SU-DHL-6 (cell line): Measurements from ENCODE around the gene BOD1.

Experiments
- H2AFZ ChIP-seq: fragments of 200-600 bp; sonication (generic); 2 replicates; pipeline ENCODE4 v1.6.1; 2014; ENCODE audit warnings: low read depth, mild to moderate bottlenecking, moderate library complexity, mixed read lengths, antibody characterized with exemption, low read length; ENCODE audit not compliant: severe bottlenecking
- H3F3A ChIP-seq: fragments of 200-600 bp; shearing (Covaris generic); 2 replicates; pipeline ENCODE4 v1.6.0; 2016; ENCODE audit warnings: antibody characterized with exemption, mild to moderate bottlenecking; ENCODE audit not compliant: insufficient read depth
- H3K27ac ChIP-seq: fragments of 200-600 bp; sonication (generic); 2 replicates; pipeline ENCODE4 v1.5.1; 2016; ENCODE audit warnings: low read depth, mild to moderate bottlenecking, low read length, moderate library complexity, mixed read lengths
- H3K27me3 ChIP-seq: fragments of 200-600 bp; sonication (generic), shearing (Covaris generic); 2 replicates; pipeline ENCODE4 v1.6.0; 2014; ENCODE audit warnings: mild to moderate bottlenecking, low read length
- H3K36me3 ChIP-seq: fragments of 200-600 bp; sonication (generic); 2 replicates; pipeline ENCODE4 v1.6.1; 2014; ENCODE audit warnings: mild to moderate bottlenecking, low read length, mixed read lengths
- H3K4me2 ChIP-seq: fragments of 300-600, 200-600 bp; shearing (Covaris generic), sonication (generic); 2 replicates; pipeline ENCODE4 v1.6.0; 2014; ENCODE audit warnings: low read length, low read depth, mild to moderate bottlenecking; ENCODE audit not compliant: poor library complexity, severe bottlenecking
- H3K4me3 ChIP-seq: fragments of 200-600 bp; sonication (generic); 2 replicates; pipeline ENCODE4 v1.5.1; 2014; ENCODE audit warnings: antibody characterized with exemption, low read length, mild to moderate bottlenecking, mixed read lengths; ENCODE audit not compliant: insufficient read depth, poor library complexity, severe bottlenecking
- H3K79me2 ChIP-seq: fragments of 200-600 bp; sonication (generic); 2 replicates; pipeline ENCODE4 v1.6.1; 2014; ENCODE audit warnings: mild to moderate bottlenecking, low read length, moderate library complexity; ENCODE audit not compliant: insufficient read depth
- H3K9ac ChIP-seq: fragments of 200-600 bp; sonication (generic); 2 replicates; pipeline ENCODE4 v1.7.0; 2014; ENCODE audit warnings: mild to moderate bottlenecking, low read length
- H3K9me2 ChIP-seq: fragments of 200-600 bp; sonication (generic); replicated peaks from 2 replicates; pipeline ENCODE4 v1.6.1; 2014; ENCODE audit warnings: low read length; ENCODE audit not compliant: insufficient read depth
- H3K9me3 ChIP-seq: fragments of 200-600 bp; sonication (generic); 2 replicates; pipeline ENCODE4 v1.6.1; 2014; ENCODE audit warnings: low read length, mixed read lengths; ENCODE audit not compliant: insufficient read depth
- H4K20me1 ChIP-seq: fragments of 200-600 bp; sonication (generic); 2 replicates; pipeline ENCODE4 v1.6.1; 2014; ENCODE audit warnings: low read depth, mild to moderate bottlenecking, antibody characterized with exemption, low read length, moderate library complexity, mixed read lengths
- EZH2phosphoT487 ChIP-seq: fragments of 200-600 bp; sonication (generic), shearing (Covaris generic); conservative IDR thresholded peaks from 2 replicates; pipeline ENCODE4 v1.6.1; 2018; ENCODE audit warnings: mild to moderate bottlenecking, antibody characterized with exemption, low read length, moderate library complexity, mixed read lengths
- TF ChIP-seq, protein P1 (sequence below): fragments of 200-600 bp; sonication (generic); IDR thresholded peaks from one replicate; pipeline ENCODE4 v1.5.1; 2017; ENCODE audit warnings: antibody characterized with exemption, mild to moderate bottlenecking, low read length, moderate library complexity; ENCODE audit not compliant: insufficient read depth, poor library complexity, severe bottlenecking

Gene BOD1

DNA sequence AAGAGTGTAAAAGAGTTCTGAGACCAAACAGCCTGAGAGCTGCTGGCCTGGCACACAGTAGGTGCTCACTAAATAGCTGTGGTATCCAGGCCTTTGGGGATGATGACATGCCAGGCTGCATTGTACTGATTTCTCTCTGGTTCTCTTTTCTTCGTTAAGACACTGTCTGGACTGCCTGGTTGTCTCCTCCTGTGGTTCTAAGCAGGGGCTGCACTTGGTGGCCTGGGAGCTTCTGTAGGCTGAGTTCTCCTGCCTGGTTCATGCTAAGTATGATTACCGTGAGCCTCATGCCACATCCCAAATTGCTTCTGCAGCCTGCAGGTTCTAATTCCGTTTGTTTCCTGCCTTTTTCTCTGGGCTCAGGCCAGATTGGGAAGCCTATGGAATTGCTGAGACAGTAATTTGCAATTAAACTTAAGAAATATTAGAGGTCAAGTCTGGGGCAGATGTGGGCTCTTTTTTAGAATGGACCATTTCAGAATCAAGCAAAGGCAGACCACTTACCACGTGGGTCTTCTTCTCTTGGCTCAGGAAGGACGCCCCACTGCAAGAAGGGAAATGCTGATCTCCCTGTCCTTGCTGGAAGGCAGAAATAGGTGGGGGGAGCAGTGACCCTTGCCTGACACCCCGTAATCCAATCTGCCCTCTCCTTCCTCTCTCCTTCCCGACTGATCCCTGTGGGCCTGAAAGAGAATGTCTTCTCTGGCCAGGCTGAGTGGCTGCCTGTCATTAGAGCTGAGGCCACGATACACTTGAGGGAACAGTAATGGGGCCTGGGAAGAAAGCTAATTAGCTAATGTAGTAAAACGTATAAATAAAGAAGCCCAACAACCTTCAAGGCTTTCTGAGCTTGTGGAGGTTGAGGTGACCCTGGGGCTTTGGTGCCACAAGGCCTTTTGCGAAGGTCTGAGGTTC, 21.9 kb upstream of the BOD1 start:
- TF ChIP-seq, protein P1, sequence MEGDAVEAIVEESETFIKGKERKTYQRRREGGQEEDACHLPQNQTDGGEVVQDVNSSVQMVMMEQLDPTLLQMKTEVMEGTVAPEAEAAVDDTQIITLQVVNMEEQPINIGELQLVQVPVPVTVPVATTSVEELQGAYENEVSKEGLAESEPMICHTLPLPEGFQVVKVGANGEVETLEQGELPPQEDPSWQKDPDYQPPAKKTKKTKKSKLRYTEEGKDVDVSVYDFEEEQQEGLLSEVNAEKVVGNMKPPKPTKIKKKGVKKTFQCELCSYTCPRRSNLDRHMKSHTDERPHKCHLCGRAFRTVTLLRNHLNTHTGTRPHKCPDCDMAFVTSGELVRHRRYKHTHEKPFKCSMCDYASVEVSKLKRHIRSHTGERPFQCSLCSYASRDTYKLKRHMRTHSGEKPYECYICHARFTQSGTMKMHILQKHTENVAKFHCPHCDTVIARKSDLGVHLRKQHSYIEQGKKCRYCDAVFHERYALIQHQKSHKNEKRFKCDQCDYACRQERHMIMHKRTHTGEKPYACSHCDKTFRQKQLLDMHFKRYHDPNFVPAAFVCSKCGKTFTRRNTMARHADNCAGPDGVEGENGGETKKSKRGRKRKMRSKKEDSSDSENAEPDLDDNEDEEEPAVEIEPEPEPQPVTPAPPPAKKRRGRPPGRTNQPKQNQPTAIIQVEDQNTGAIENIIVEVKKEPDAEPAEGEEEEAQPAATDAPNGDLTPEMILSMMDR, result no peak
- TF ChIP-seq EZH2phosphoT487, result no peak
- Histone ChIP-seq H3K36me3 (no peaks in the 10 kb centered on the region), H3F3A (no peaks in the 10 kb centered on the region), H3K4me3 (no peak overlapping the region), H3K27me3 (no peaks in the 10 kb centered on the region), H3K27ac (no peak overlapping the region), H2AFZ (no peak overlapping the region), H3K9ac (no peak overlapping the region), H3K9me2 (no peaks in the 10 kb centered on the region), H3K4me2 (no peak overlapping the region), H3K9me3 (no peaks in the 10 kb centered on the region), H3K79me2 (no peaks in the 10 kb centered on the region), H4K20me1 (no peaks in the 10 kb centered on the region)

- Histone ChIP-seq H3K9me2 (no peaks in the 10 kb centered on the region), H3K27me3 (no peaks in the 10 kb centered on the region), H3K4me3 (no peak overlapping the region), H3K79me2 (no peaks in the 10 kb centered on the region), H3K27ac (no peak overlapping the region), H4K20me1 (no peaks in the 10 kb centered on the region), H3K9me3 (no peaks in the 10 kb centered on the region), H3K4me2 (no peak overlapping the region), H3K36me3 (no peaks in the 10 kb centered on the region), H2AFZ (no peak overlapping the region), H3K9ac (no peak overlapping the region), H3F3A (no peaks in the 10 kb centered on the region)
- TF ChIP-seq, protein P1, result no peak
- TF ChIP-seq EZH2phosphoT487, result no peak
These were observed 20.9 kb upstream of the BOD1 start for GRCh38 chr5:173637340-173637739.

DNA sequence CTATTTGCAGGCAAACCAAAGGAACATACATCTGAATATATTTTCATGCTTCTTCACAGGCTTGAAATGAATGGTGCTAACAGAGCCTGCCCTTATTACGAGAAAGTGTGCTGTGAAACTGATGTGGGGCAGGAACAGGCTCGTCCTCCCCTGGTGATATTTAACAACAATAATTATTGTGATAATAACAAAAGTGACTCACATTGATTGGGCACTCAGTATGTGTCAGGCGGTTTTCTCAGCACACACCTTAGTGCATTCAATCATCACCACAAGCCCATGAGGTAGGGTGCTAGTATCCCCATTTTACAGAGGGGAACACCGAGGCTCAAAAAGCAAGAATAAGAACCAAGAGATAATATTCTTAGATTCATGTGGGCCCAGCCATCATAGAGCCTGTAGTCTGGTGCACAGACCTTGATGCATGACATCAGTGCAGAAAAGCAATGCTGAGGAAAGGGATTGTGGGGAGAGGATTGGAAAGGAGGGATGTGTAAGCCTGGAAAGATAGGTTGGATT, 18.1 kb upstream of the BOD1 start:
- Histone ChIP-seq H3K9me3 (no peaks in the 10 kb centered on the region), H4K20me1 (no peaks in the 10 kb centered on the region), H3K79me2 (no peaks in the 10 kb centered on the region), H3K9me2 (no peaks in the 10 kb centered on the region), H3K36me3 (no peaks in the 10 kb centered on the region), H3K27ac (no peak overlapping the region), H3F3A (no peaks in the 10 kb centered on the region), H3K27me3 (no peaks in the 10 kb centered on the region), H3K4me2 (no peak overlapping the region), H3K4me3 (no peak overlapping the region), H3K9ac (no peak overlapping the region), H2AFZ (no peak overlapping the region)
- TF ChIP-seq, protein P1, result no peak
- no peak for TF ChIP-seq EZH2phosphoT487
